GM21515 (cell line): ENCODE results near the gene CEP85.
A peak's percentile ranks its signal among the peaks of the same experiment; 100 is the strongest.

Experiments used
- ATAC-seq: cut with Tn5 transposase; IDR thresholded peaks from one replicate; pipeline ENCODE4 v1.9.1; 2021; ENCODE audit not compliant: unreplicated experiment

The CEP85 gene

GRCh38 chr1:26278303-26278702 is 44.3 kb downstream of the CEP85 start:
- no peak for ATAC-seq

GRCh38 chr1:26278724-26279455 is 44.9 kb downstream of the CEP85 start:
- no peak for ATAC-seq

- peak; percentile 51 for ATAC-seq
Observed at GRCh38 chr1:26279456-26280332, 45.7 kb downstream of the CEP85 start, which contains the start of gene SH3BGRL3. TSS of gene SH3BGRL3 (plus strand) at chr1:26280086. CDS start at chr1:26280156, 70 bp downstream.

GRCh38 chr1:26280333-26281042 is 46.5 kb downstream of the CEP85 start:
- ATAC-seq = peak; percentile 2

GRCh38 chr1:26281091-26281958 is 47.3 kb downstream of the CEP85 start:
- no peak for ATAC-seq

- ATAC-seq = no peak
Observed at GRCh38 chr1:26281971-26282370, 48.0 kb downstream of the CEP85 start.

GRCh38 chr1:26282401-26282918 is 48.5 kb downstream of the CEP85 start:
- no peak for ATAC-seq

- no peak for ATAC-seq
Observed at GRCh38 chr1:26283279-26283853, 49.4 kb downstream of the CEP85 start.

GRCh38 chr1:26283871-26284596 is 50.0 kb downstream of the CEP85 start:
- ATAC-seq = no peak

- no peak for ATAC-seq
Observed at GRCh38 chr1:26284597-26285347, 50.8 kb downstream of the CEP85 start.

- ATAC-seq = no peak
Observed at GRCh38 chr1:26285366-26286063, 51.5 kb downstream of the CEP85 start.

- no peak for ATAC-seq
Observed at GRCh38 chr1:26286064-26286416, 52.0 kb downstream of the CEP85 start.

- ATAC-seq = peak; percentile 40
Observed at GRCh38 chr1:26287033-26287711, 53.2 kb downstream of the CEP85 start.

GRCh38 chr1:26287811-26288210 is 53.8 kb downstream of the CEP85 start:
- ATAC-seq = no peak

GRCh38 chr1:26288311-26288941 is 54.4 kb downstream of the CEP85 start:
- no peak for ATAC-seq

GRCh38 chr1:26289158-26290059 is 55.4 kb downstream of the CEP85 start:
- peak; percentile 32 for ATAC-seq
